NCI-H146 (cell line): ENCODE data around the gene WDR88.
"Not testable (repeated sequence)": the region's sequence is repeated elsewhere in the genome, so short reads cannot be mapped to it uniquely, and the experiment has no call there.

Source experiments
- DNase-seq: peaks from one replicate; lab custom pipeline; 2025; lab: John Stamatoyannopoulos, UW

Gene WDR88

GRCh38 chr19:33171222-33171795 lies 39.4 kb downstream of the WDR88 start:
- DNase-seq: no peak

- no peak for DNase-seq
These were observed 40.0 kb downstream of the WDR88 start for GRCh38 chr19:33171916-33172359.

GRCh38 chr19:33174186-33174585 lies 42.3 kb downstream of the WDR88 start:
- DNase-seq: no peak

GRCh38 chr19:33175156-33175782 lies 43.4 kb downstream of the WDR88 start:
- no peak for DNase-seq

- peak; percentile 79 for DNase-seq
These were observed 44.2 kb downstream of the WDR88 start for GRCh38 chr19:33175886-33176669.

- DNase-seq: peak; percentile 100
These were observed 44.9 kb downstream of the WDR88 start for GRCh38 chr19:33176670-33177416.

GRCh38 chr19:33177417-33177979 lies 45.6 kb downstream of the WDR88 start:
- peak; percentile 84 for DNase-seq

GRCh38 chr19:33186431-33187182 lies 54.7 kb downstream of the WDR88 start:
- no peak for DNase-seq

- no peak for DNase-seq
These were observed 55.2 kb downstream of the WDR88 start for GRCh38 chr19:33187183-33187540.

- DNase-seq: no peak
These were observed 57.5 kb downstream of the WDR88 start for GRCh38 chr19:33189453-33189852.

GRCh38 chr19:33191092-33191491 lies 59.2 kb downstream of the WDR88 start:
- not testable (repeated sequence) for DNase-seq

GRCh38 chr19:33191501-33191900 lies 59.6 kb downstream of the WDR88 start:
- no peak for DNase-seq

GRCh38 chr19:33192010-33192409 lies 60.1 kb downstream of the WDR88 start:
- DNase-seq: no peak

- no peak for DNase-seq
These were observed 61.5 kb downstream of the WDR88 start for GRCh38 chr19:33193269-33193864.

GRCh38 chr19:33193865-33194362 lies 62.0 kb downstream of the WDR88 start, which contains the start of gene LRP3:
Gene LRP3 (plus strand): TSS chr19:33194330. CDS start chr19:33194786, 456 bp downstream.
- DNase-seq: peak; percentile 79

GRCh38 chr19:33194532-33194885 lies 62.6 kb downstream of the WDR88 start:
- peak; percentile 36 for DNase-seq

- peak; percentile 40 for DNase-seq
These were observed 63.2 kb downstream of the WDR88 start for GRCh38 chr19:33194886-33195644.

GRCh38 chr19:33195645-33196347 lies 63.9 kb downstream of the WDR88 start:
- no peak for DNase-seq

- no peak for DNase-seq
These were observed 64.7 kb downstream of the WDR88 start for GRCh38 chr19:33196446-33197193.
